Type B pancreatic cell (in vitro differentiated cells): Measurements from ENCODE around the gene PTCD1. TPM values are rescaled to one million over a fixed set of nuclear protein-coding genes. Genes with fewer than 3 reads are reported as not detected.
A peak's percentile ranks its signal among the peaks of the same experiment; 100 is the strongest.

Experiments
- DNase-seq: peaks from one replicate; pipeline ENCODE4 v3.0.0; 2021; ENCODE audit warnings: mixed read lengths; ENCODE audit not compliant: unreplicated experiment; ENCODE audit errors: extremely low spot score
- H3K27ac Mint-ChIP-seq: 2 replicates; pipeline ENCODE4 v1.8.0; 2021; ENCODE audit warnings: mild to moderate bottlenecking, mixed read lengths
- H3K27me3 Mint-ChIP-seq: 2 replicates; pipeline ENCODE4 v1.8.0; 2021; ENCODE audit warnings: mixed read lengths
- H3K36me3 Mint-ChIP-seq: 2 replicates; pipeline ENCODE4 v1.8.0; 2021; ENCODE audit warnings: mixed read lengths
- H3K4me1 Mint-ChIP-seq: one replicate; pipeline ENCODE4 v1.8.0; 2021; ENCODE audit warnings: mixed read lengths; ENCODE audit not compliant: unreplicated experiment
- H3K4me3 Mint-ChIP-seq: 2 replicates; pipeline ENCODE4 v1.8.0; 2021; ENCODE audit warnings: mild to moderate bottlenecking, mixed read lengths
- H3K9me3 Mint-ChIP-seq: 2 replicates; pipeline ENCODE4 v1.8.0; 2021; ENCODE audit warnings: mixed read lengths
- CTCF ChIP-seq: fragments of 200-600 bp; sonication (generic); conservative IDR thresholded peaks from 2 replicates; pipeline ENCODE4 v1.5.0; 2021; ENCODE audit warnings: antibody characterized with exemption, mild to moderate bottlenecking
- long read RNA-seq: library from polyadenylated mRNA; unstranded; transcript quantifications from one replicate; pipeline ENCODE4 v2.0.0, GENCODE V29; 2020
- total RNA-seq: library from RNA; stranded (reverse); gene quantifications from 2 replicates; pipeline ENCODE4 v1.2.1, GENCODE V29; 2021; ENCODE audit warnings: low replicate concordance

Gene PTCD1
- total RNA-seq = 7.9 and 11.3 TPM in 2 replicates
- long read RNA-seq, full-length matches to known transcripts = 29 of 30 reads
- long read RNA-seq, partial matches to known transcripts = 0 of 30 reads
- long read RNA-seq, other reads (novel, unspliced or antisense) = 1 of 30 reads

GRCh38 chr7:99438573-99439480, at the start of gene PTCD1, which contains the start of gene CPSF4:
Gene PTCD1, minus strand, starts transcription at chr7:99438798. Its CDS starts 3,556 bp downstream, at chr7:99435242.
Gene CPSF4, plus strand, starts transcription at chr7:99438943. Its CDS starts 140 bp downstream, at chr7:99439083.
- Mint-ChIP-seq H3K27me3 (no peaks in the 10 kb centered on the region), H3K36me3 (peaks cover 11% of the 10 kb centered on the region), H3K4me1 (no peaks in the 10 kb centered on the region), H3K9me3 (no peaks in the 10 kb centered on the region), H3K4me3 (peak within 1 kb of the TSS; percentile 98), H3K27ac (peak within 1 kb of the TSS; percentile 91)
- peak; percentile 97 for DNase-seq
- TF ChIP-seq CTCF = no peak

GRCh38 chr7:99485094-99485493, 46.5 kb upstream of the PTCD1 start:
- no peak overlapping the region for H3K27ac Mint-ChIP-seq
- H3K36me3 Mint-ChIP-seq = peaks cover 11% of the 10 kb centered on the region
- H3K4me1 Mint-ChIP-seq = no peaks in the 10 kb centered on the region
- H3K27me3 Mint-ChIP-seq = no peaks in the 10 kb centered on the region
- no peak for TF ChIP-seq CTCF
- no peak for DNase-seq
- H3K9me3 Mint-ChIP-seq = no peaks in the 10 kb centered on the region
- H3K4me3 Mint-ChIP-seq = no peak overlapping the region

GRCh38 chr7:99478464-99479440, 40.2 kb upstream of the PTCD1 start:
- TF ChIP-seq CTCF = no peak
- H3K27ac Mint-ChIP-seq = no peak overlapping the region
- no peaks in the 10 kb centered on the region for H3K9me3 Mint-ChIP-seq
- no peaks in the 10 kb centered on the region for H3K36me3 Mint-ChIP-seq
- no peaks in the 10 kb centered on the region for H3K4me1 Mint-ChIP-seq
- DNase-seq = no peak
- H3K27me3 Mint-ChIP-seq = no peaks in the 10 kb centered on the region
- H3K4me3 Mint-ChIP-seq = no peak overlapping the region

GRCh38 chr7:99476107-99476506, 37.5 kb upstream of the PTCD1 start:
- H3K4me1 Mint-ChIP-seq = peaks cover 12% of the 10 kb centered on the region
- no peak overlapping the region for H3K4me3 Mint-ChIP-seq
- DNase-seq = no peak
- H3K27me3 Mint-ChIP-seq = peaks cover under 1% of the 10 kb centered on the region
- no peak overlapping the region for H3K27ac Mint-ChIP-seq
- no peaks in the 10 kb centered on the region for H3K9me3 Mint-ChIP-seq
- no peak for TF ChIP-seq CTCF
- peaks cover 3% of the 10 kb centered on the region for H3K36me3 Mint-ChIP-seq

- Mint-ChIP-seq H3K27me3 (peaks cover 16% of the 10 kb centered on the region), H3K9me3 (no peaks in the 10 kb centered on the region), H3K4me1 (peaks cover 12% of the 10 kb centered on the region), H3K27ac (peak overlapping the region; percentile 94), H3K4me3 (peak overlapping the region; percentile 99), H3K36me3 (peaks cover 3% of the 10 kb centered on the region)
- DNase-seq = no peak
- no peak for TF ChIP-seq CTCF
These were observed 34.7 kb upstream of the PTCD1 start for GRCh38 chr7:99473315-99473596.
